IPS-18c (cell line): ENCODE measurements around the gene HOXC9.
"Not testable (repeated sequence)": the region's sequence is repeated elsewhere in the genome, so short reads cannot be mapped to it uniquely, and the experiment has no call there.

Experiments
- H3K4me3 ChIP-seq: 2 replicates; pipeline ENCODE4 v1.7.0; 2013; ENCODE audit warnings: low read depth, mild to moderate bottlenecking, low read length, moderate library complexity; ENCODE audit not compliant: insufficient read depth
- H3K9me3 ChIP-seq: one replicate; pipeline ENCODE4 v1.6.1; 2013; ENCODE audit warnings: mild to moderate bottlenecking, low read length, moderate library complexity; ENCODE audit not compliant: control insufficient read depth, insufficient read depth

The HOXC9 gene

DNA sequence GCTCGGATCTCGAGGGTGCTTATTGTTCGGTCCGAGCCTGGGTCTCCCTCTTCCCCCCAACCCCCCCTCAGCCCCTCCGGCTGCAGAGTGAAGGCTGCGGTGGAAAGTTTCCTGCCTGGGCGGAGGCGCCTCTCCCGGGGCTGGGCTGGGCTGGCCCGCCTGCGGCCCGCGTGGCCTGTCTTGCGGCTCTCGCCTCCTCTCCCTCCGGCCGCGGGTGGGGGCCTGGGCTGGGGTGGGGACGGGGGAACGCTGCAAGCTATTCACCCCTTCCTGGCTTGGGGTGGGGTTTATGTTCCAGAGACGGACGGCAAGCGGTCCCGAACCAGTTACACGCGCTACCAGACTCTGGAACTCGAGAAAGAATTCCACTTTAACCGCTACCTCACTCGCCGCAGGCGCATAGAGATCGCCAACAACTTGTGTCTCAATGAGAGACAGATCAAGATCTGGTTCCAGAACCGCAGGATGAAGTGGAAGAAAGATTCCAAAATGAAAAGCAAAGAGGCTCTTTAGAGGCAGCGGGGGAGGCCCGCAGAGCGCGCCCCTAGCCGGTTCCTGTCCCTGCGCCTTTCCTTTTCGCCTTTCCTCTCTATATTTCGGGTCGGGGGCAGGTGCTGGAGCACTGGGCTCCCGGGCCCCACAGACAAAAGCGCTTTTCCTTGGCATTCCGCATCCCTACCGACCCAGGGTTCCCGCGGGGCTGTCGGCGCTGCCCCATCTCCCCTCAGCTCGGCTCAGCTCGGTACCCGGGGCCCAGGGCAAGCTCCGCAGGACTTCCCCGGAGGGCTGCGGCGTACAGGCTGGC lies 34.2 kb downstream of the HOXC9 start:
- Histone ChIP-seq H3K4me3 (no peak overlapping the region), H3K9me3 (peaks cover 2% of the 10 kb centered on the region)

DNA sequence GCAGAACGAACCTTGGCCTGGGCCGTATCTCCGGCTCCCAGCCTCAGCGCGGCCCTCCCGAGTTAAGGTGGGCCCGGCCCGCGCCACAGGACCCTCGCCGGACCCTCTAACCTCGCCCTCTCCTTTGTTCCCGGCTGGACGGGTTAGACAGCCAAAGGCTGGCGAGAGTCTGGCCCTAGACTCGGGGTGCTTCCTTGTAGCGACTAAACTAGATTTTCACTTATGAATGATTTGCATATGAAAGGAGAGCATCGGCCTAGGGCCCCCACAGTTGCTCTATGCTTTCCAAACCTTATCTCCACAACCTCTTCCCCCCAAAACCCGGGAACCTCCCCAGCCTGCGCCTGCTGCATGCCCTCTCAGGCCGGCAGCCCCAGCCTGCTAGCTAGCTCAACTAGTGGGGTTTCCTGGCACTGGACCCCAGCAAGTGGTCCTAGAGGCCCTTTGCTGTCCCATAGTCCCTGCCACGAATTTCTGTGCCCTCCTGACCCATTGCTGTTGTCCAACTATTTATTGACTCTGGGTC lies 34.9 kb downstream of the HOXC9 start:
- Histone ChIP-seq H3K9me3 (peaks cover 2% of the 10 kb centered on the region), H3K4me3 (no peak overlapping the region)

DNA sequence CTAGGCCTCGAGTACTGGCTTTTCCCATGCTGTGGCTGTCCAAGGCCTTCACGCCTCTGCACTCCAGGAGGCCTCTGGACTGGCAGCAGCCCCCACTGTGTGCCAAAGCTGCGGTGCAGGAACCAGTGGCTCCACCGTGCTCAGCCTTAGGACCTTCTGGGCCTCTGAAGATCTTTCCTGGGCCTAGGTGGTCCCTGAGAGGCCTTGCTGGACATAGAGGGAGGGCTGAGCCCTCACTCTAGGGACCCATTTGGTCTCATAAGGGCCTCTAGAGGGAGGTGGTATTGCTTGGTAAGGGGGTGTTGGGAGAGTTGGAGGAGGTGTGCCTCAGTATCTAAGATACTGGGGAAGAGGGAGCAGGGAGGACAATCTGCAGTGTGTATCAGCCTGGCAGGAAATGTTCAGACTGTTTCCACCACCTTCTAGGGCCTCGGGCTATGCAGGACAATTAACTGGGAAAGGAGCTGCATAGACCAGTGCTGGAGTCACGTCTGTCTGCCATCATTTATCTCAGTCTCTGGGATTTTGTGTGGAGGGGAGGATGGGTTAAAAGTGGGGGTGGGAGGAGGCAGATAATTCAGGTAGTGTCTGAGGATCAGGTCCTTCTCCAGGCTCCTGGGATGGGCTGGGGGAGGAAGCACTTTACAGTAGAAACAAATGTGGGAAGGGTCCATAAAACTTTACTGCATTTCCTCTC lies 35.8 kb downstream of the HOXC9 start:
- Histone ChIP-seq H3K9me3 (peaks cover 2% of the 10 kb centered on the region), H3K4me3 (no peak overlapping the region)

DNA sequence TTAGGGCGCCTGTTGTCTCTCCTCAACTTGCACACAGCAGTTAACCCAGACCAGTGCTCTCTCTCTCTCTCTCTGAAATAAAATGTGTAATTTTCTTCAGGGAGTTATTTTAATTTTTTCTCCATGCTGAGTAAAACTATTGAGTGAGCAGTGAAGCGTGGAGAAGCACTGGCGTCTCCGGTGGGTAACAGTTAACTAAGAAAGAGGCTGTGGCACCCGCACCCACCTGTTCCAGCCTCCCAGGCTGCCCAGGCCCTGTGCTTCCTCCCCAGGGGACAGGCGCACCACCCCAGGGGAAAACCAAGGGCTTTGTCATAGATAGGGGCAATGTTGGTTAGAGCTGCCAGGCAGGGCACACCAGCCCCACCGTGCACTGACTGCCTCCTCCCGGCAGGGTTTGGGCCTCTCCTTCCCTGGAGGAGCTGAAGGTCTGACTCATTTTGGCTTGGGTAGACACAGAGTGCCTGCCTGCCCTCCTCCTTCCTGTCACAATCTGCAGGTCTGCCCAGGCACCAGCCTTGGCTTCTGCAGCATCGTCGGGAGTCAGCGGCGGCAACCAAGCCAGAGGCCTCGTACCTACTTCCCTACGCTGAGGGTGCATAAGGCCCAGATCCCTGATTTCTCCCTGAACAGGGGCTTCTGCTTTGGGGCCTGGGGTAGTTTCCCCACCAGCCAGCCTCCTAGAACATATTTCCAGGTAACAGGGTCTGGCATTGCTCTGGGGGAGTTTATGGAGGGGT lies 36.8 kb downstream of the HOXC9 start:
- H3K9me3 ChIP-seq, result peaks cover 2% of the 10 kb centered on the region
- H3K4me3 ChIP-seq, result no peak overlapping the region

DNA sequence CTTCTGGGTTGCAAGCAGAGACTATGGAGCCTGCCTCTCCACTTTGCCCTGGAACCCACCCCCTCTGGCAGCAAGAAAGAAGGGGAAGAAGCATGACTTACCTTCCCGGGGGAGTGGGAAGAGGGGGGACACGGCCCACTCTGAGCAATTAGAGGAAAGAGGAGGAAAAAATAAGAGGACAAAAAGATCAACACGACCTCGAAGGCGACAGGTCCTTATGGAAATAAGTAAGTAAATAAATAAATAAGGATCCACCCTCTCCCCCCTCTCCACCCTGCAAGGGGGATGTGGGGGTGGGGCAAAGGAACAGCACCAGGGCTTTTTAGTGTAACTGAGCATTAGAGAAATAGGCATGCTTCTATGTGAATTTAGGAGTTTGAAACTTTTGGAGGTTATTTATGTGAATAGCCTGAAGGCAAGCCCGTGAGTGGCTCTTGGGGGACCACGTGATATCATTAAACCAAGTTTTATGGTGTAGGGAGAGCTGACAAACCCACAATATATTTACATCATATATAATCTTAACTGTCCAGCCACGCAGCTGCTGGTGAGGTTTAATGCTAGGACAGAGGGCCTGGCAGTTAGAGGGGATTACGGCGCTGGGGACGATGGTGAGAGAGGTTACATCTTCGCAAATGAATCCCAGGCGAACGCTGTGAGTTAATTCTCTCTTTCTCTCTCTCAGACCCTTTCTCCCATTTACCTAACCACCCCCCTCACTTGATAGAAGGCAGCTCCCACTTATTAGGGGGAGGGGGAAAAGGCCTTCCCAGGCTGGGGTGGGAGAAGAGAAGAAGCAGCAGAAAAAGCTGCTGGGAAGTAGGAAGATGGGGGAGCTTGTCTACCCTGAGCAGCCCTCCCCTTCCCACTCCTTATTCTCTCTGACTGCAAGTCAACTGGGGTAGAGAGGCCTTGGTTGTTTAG lies 37.7 kb downstream of the HOXC9 start:
- Histone ChIP-seq H3K9me3 (peaks cover 4% of the 10 kb centered on the region), H3K4me3 (no peak overlapping the region)

DNA sequence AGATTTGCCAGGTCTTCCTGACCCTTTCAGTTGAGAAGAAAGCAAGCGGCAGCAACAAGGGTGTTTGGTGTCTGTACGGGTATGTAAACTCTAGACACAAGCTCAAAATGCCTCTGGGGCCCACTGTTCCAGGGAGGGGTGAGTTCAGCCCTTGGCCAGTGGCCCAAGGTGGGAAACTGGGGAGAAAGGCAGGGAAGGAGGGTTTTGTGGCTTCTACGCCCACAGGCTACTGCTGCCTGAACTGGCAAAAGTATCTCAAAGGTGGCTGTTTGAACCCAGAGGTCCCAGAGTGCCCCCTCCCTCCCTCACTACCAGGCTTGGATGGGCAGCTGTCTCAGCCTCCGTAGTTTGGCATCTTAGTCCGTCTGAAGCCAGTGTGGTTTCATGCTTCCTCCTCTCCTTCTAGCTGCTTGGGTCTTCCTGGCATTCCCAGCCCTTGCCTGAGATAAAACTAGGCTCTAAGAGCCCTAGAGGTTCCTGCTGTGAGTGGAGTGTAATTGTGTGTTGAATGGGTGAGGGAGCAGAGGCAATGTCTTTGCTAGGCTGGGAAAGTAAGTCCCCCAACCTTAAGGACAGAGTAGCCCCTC lies 38.4 kb downstream of the HOXC9 start:
- no peak overlapping the region for H3K4me3 ChIP-seq
- peaks cover 4% of the 10 kb centered on the region for H3K9me3 ChIP-seq

DNA sequence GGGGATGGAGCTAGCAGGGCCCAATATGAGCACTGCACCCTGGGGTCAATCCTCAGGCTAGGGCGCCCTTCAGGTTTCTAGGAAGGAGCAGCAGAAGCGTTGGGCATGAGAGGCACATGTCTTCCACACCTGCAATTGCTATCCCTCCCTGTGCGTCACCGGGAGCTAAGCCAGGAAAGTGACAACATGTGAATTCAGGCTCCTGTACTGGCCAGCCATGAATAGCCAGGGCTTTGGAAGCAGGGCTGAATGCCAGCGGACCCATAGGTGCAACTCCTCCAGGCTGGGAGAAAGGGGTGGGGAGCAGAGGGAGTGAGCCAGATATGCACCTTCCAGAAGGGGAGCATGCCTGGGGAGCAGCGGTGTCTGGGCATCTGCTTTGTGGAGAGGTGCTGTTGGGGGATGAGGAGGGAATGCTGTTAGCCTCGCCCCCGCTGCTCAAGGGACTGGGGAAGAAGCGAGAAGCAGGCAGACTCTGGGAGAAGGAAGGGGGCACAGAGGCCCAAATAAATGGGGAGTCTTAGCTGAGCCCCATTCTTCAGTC lies 39.0 kb downstream of the HOXC9 start:
- Histone ChIP-seq H3K4me3 (no peak overlapping the region), H3K9me3 (peaks cover 4% of the 10 kb centered on the region)

DNA sequence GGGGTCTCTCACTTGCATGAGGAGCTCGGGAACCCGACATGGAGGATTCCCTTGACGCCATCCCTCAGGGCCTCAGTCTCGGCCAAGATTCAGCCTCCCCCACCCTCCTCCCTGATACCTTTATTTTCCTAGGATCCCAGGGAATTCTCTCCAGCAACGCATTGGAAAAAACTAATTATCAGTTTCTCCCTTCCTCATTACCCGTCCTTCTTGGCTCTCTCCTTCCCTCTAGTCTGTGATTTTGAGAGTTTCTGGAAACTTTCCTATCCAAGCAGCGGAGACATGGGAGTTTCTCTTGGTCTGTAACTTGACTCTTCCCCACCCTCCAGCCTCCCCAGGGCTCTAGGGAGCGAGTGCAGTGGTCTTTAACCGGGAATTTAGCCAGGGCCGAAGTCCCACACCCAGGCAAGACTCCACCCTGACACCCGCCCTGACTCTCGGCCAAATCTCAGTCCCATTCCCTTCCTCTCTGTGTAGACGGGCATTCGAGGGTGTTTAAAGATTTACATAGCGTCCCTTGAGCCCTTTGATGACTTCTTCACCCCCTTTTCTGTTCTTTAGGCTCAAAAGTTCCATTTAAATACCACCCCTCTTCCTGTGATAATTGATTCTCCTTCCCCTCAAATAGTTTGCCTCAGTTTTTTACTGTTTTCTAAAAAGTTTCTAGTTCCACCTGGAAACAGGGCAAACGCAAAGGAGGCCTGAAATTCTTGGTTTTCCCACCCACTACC lies 39.6 kb downstream of the HOXC9 start:
- H3K4me3 ChIP-seq, result no peak overlapping the region
- H3K9me3 ChIP-seq, result peaks cover 4% of the 10 kb centered on the region

DNA sequence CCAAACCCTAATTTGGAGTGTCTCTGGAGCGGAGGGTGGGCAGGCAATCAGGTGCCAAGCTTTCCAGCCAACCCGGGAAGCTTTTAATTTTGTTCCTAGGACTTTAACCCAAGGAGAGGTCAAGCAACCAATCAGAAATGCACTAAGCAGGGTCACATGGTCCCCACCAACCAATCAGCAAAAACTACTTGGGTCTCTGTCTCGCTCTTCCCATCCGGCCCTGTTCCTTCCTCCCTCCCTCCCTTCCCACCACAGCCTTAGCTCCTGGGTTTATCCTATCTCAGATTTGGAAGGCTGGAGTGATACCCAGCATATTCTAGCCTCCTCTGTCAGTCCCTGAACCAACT lies 40.2 kb downstream of the HOXC9 start:
- Histone ChIP-seq H3K9me3 (peaks cover 4% of the 10 kb centered on the region), H3K4me3 (no peak overlapping the region)

DNA sequence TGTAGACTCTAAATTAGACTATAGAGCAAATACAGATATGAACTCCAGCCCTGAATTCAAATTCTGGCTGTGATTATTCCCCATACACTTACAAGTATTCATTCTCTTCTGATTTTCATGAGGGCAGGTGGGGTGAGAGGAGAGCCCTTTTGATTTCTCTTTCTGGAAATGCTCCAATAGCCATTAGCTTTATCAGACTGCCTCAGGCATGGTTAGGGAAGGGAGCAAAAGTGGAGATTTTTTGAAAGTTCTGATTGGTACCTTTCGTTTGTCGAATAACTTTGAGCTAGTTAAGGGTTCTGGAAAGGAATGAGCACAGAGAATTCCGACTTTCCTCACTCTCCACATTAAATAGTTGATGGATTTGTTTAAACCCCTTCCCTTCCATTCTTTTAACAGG lies 40.7 kb downstream of the HOXC9 start:
- peaks cover 4% of the 10 kb centered on the region for H3K9me3 ChIP-seq
- H3K4me3 ChIP-seq, result no peak overlapping the region

DNA sequence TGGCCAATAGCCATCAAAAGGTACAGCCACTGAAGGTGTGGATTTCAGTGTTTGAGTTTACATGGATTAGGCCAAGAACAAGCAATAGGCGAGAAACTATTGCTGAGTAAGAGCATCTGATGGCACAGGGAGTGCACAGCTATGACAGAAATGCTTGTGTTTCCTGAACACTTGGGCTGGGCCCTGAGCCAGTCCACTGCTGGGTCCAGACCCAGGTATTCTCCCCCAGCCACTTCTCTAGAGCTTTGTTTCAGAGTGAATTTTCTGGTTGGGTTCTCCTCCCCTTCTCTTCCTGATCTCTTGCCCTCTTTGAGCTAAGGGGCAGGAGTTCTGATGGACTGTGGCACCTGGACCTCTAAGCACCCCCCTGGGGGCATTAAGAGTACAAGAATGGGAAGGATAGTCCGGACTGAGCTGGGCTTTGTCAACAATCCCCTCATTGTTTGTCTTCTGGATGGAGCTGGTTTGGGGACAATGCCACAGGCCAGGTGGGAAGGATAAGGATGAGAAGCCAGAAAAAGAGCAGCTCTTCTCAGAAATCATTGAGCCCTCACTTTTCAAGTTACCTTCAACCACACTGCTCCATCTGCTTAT lies 41.2 kb downstream of the HOXC9 start:
- Histone ChIP-seq H3K4me3 (no peak overlapping the region), H3K9me3 (peaks cover 4% of the 10 kb centered on the region)

DNA sequence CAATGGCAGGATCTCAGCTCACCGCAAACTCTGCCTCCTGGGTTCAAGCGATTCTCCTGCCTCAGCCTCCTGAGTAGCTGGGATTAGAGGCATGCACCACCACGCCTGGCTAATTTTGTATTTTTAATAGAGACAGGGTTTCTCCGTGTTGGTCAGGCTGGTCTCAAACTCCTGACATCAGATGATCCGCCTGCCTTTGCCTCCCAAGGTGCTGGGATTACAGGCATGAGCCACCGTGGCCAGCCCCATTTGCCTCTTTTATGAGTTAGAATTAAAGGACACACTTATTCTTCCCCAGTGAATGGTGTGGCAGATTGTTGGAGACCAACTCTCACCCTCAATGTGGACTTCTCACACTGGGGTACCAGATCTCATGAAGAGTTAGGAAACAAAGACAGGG lies 42.1 kb downstream of the HOXC9 start:
- not testable (repeated sequence) for H3K4me3 ChIP-seq, H3K9me3 ChIP-seq

DNA sequence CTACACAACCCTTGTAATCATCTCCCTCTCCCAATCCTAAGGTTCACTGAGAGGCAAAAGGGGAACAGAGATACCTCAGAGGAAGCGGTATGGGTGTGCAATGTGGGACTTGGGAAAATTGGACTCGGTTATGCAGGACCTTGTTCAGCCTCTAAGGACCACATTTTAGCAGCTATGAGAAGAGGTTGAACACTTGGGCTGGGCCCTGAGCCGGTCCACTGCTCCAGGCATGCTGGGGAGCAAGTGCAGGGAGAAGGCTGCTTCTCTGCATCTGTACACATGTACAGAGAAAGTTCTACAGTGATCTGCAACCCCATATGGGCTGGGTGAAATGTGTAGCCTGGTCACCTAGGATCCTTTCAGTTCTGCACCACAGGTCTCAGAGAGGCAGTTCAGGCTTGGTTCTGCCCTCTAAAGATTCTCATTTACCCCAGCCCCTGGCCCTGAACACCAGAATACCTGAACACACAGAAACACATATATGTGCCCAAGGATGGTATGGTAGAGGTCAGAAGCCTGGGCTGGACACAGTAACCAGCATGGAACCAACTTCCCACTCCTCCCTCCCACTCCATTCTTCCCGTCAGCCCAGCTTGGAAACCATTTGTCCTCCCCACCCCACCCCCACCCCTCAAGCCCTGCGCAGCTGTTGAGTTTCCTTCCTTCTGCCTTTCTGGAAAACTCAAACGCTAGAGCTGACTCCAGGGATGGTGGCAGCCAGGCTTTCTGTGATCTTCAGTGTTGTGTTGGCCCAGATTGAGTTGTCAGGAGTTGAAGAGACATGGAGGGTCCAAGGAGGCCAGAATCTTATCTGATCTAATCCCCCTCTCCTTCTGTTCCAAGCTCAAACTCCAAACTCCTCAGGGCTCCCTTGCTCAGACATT lies 43.3 kb downstream of the HOXC9 start:
- no peak overlapping the region for H3K4me3 ChIP-seq
- peaks cover 4% of the 10 kb centered on the region for H3K9me3 ChIP-seq

DNA sequence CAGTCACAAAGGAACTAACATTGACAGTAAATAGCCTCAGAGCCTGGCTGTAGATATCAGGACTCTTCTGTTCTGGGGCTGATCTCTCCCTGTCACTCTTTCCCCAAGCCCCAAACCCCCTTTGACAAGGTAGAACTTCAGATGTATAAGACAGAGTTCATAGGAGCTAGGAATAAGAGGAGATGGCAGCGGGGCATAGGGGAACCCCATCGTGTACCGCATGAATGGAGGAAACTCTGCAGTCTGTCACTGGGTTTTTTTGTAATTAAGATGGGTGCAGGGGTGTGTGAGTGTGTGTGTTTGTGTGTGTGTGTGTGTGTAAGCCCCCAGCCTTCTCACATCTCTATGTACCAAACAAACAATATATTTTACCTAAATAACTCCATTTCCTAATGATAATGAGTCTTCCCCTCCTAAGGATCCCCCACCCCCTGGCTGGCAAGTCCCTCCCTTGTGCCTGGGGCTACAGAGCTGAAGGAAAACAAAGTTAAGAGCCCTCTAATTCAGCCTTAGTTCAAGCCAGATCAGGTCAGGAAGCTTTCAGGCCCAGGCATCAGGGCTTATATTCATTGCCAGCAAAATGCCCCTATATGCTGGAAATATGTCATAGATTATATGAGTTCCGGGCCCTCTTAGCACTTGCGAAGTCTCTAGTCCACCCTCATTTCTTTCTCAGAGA lies 44.6 kb downstream of the HOXC9 start:
- H3K4me3 ChIP-seq, result no peak overlapping the region
- H3K9me3 ChIP-seq, result peaks cover 4% of the 10 kb centered on the region
